ENCODE data around the gene GABRB2.

Gene GABRB2

GRCh38 chr5:161400583-161400982, 145.9 kb downstream of the GABRB2 start:
- WGBS (ENCODE audit: extremely low coverage, insufficient coverage, low lambda C conversion rate) = no CpG with 5 or more reads among the region's 4 CpGs
- H3K4me2 ChIP-seq (ENCODE audit: low read length) = no peak overlapping the region
- H3K79me1 ChIP-seq (ENCODE audit: low read length) = no peaks in the 10 kb centered on the region
- H3K18ac ChIP-seq (ENCODE audit: low read length) = no peak overlapping the region
- no peak overlapping the region for H2BK5ac ChIP-seq (ENCODE audit: low read length)
- no peak overlapping the region for H4K5ac ChIP-seq (ENCODE audit: low read length)
- H3K4me3 ChIP-seq (ENCODE audit: low read length) = no peak overlapping the region
- H4K8ac ChIP-seq (ENCODE audit: low read depth, low read length) = no peak overlapping the region
- H3K27me3 ChIP-seq (ENCODE audit: insufficient read depth, low read length, poor library complexity) = no peaks in the 10 kb centered on the region
- no peak for DNase-seq
- H2BK120ac ChIP-seq (ENCODE audit: low read depth, low read length) = no peak overlapping the region
- H3K56ac ChIP-seq (ENCODE audit: low read length) = no peak overlapping the region
- H2BK15ac ChIP-seq (replicated peaks; ENCODE audit: low read depth) = no peak overlapping the region
- H3K79me2 ChIP-seq (ENCODE audit: control insufficient read depth, insufficient read depth, low read length) = no peaks in the 10 kb centered on the region
- H3K23ac ChIP-seq (ENCODE audit: low read length) = no peak overlapping the region
- no peaks in the 10 kb centered on the region for H3K36me3 ChIP-seq (ENCODE audit: control insufficient read depth, insufficient read depth, low read length)
- H3K9ac ChIP-seq (ENCODE audit: low read length) = no peak overlapping the region
- no peaks in the 10 kb centered on the region for H3K4me1 ChIP-seq (ENCODE audit: control insufficient read depth, low read depth, low read length)
- no peak overlapping the region for H3K4ac ChIP-seq (ENCODE audit: low read depth, low read length)
- H3K27ac ChIP-seq (ENCODE audit: low read depth, low read length) = no peak overlapping the region
- H2AK5ac ChIP-seq (ENCODE audit: low read length) = no peak overlapping the region

GRCh38 chr5:161399996-161400562, 146.4 kb downstream of the GABRB2 start:
- Histone ChIP-seq H3K56ac (ENCODE audit: low read length) (no peak overlapping the region), H3K23ac (ENCODE audit: low read length) (no peak overlapping the region), H4K5ac (ENCODE audit: low read length) (no peak overlapping the region), H3K79me1 (ENCODE audit: low read length) (no peaks in the 10 kb centered on the region), H4K8ac (ENCODE audit: low read depth, low read length) (no peak overlapping the region), H3K4me3 (ENCODE audit: low read length) (no peak overlapping the region), H2BK5ac (ENCODE audit: low read length) (no peak overlapping the region), H3K4me2 (ENCODE audit: low read length) (no peak overlapping the region), H3K27me3 (ENCODE audit: insufficient read depth, low read length, poor library complexity) (no peaks in the 10 kb centered on the region), H3K9ac (ENCODE audit: low read length) (no peak overlapping the region), H3K18ac (ENCODE audit: low read length) (no peak overlapping the region), H3K4me1 (ENCODE audit: control insufficient read depth, low read depth, low read length) (no peaks in the 10 kb centered on the region), H3K27ac (ENCODE audit: low read depth, low read length) (no peak overlapping the region), H2AK5ac (ENCODE audit: low read length) (no peak overlapping the region), H3K4ac (ENCODE audit: low read depth, low read length) (no peak overlapping the region), H3K36me3 (ENCODE audit: control insufficient read depth, insufficient read depth, low read length) (no peaks in the 10 kb centered on the region), H2BK15ac (replicated peaks; ENCODE audit: low read depth) (no peak overlapping the region), H3K79me2 (ENCODE audit: control insufficient read depth, insufficient read depth, low read length) (no peaks in the 10 kb centered on the region), H2BK120ac (ENCODE audit: low read depth, low read length) (no peak overlapping the region)
- DNase-seq = no peak
- WGBS (ENCODE audit: extremely low coverage, insufficient coverage, low lambda C conversion rate) = no CpG with 5 or more reads among the region's 6 CpGs

GRCh38 chr5:161397448-161397847, 149.1 kb downstream of the GABRB2 start:
- no peak overlapping the region for H2BK15ac ChIP-seq (replicated peaks; ENCODE audit: low read depth)
- no CpG with 5 or more reads among the region's 4 CpGs for WGBS (ENCODE audit: extremely low coverage, insufficient coverage, low lambda C conversion rate)
- H4K5ac ChIP-seq (ENCODE audit: low read length) = no peak overlapping the region
- no peaks in the 10 kb centered on the region for H3K79me1 ChIP-seq (ENCODE audit: low read length)
- H3K9ac ChIP-seq (ENCODE audit: low read length) = no peak overlapping the region
- no peak overlapping the region for H3K4me2 ChIP-seq (ENCODE audit: low read length)
- no peak overlapping the region for H2BK120ac ChIP-seq (ENCODE audit: low read depth, low read length)
- no peak overlapping the region for H3K27ac ChIP-seq (ENCODE audit: low read depth, low read length)
- H3K36me3 ChIP-seq (ENCODE audit: control insufficient read depth, insufficient read depth, low read length) = no peaks in the 10 kb centered on the region
- no peak overlapping the region for H4K8ac ChIP-seq (ENCODE audit: low read depth, low read length)
- H3K79me2 ChIP-seq (ENCODE audit: control insufficient read depth, insufficient read depth, low read length) = no peaks in the 10 kb centered on the region
- no peak overlapping the region for H2BK5ac ChIP-seq (ENCODE audit: low read length)
- no peak overlapping the region for H3K23ac ChIP-seq (ENCODE audit: low read length)
- H2AK5ac ChIP-seq (ENCODE audit: low read length) = no peak overlapping the region
- no peaks in the 10 kb centered on the region for H3K4me1 ChIP-seq (ENCODE audit: control insufficient read depth, low read depth, low read length)
- H3K18ac ChIP-seq (ENCODE audit: low read length) = no peak overlapping the region
- no peak for DNase-seq
- H3K27me3 ChIP-seq (ENCODE audit: insufficient read depth, low read length, poor library complexity) = no peaks in the 10 kb centered on the region
- no peak overlapping the region for H3K56ac ChIP-seq (ENCODE audit: low read length)
- no peak overlapping the region for H3K4me3 ChIP-seq (ENCODE audit: low read length)
- no peak overlapping the region for H3K4ac ChIP-seq (ENCODE audit: low read depth, low read length)

DNA sequence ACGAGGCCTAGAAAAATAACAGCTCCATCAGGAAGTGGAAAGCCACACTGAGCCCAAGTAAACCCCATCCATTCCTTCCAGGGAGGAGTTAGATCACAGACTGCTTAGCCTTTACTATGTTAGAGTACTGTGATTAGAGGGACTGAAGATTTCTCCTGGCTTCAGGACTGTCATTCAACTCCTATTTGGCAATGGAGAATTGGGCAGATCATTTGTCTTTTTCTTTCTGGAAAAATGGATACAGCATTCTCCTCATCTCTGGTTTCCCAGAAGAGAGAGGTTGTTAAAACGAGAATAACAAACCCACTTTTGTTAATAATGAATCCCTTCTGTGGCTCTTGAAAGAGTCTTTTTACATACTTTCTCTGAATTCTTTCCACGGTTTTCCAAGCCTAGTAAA, 150.4 kb downstream of the GABRB2 start:
- H4K5ac ChIP-seq (ENCODE audit: low read length) = no peak overlapping the region

GRCh38 chr5:161391724-161392123, 154.8 kb downstream of the GABRB2 start:
- Histone ChIP-seq H3K79me2 (ENCODE audit: control insufficient read depth, insufficient read depth, low read length) (no peaks in the 10 kb centered on the region), H3K9ac (ENCODE audit: low read length) (no peak overlapping the region)

More for the DNA sequence above, 150.4 kb downstream of the GABRB2 start:
- WGBS (ENCODE audit: extremely low coverage, insufficient coverage, low lambda C conversion rate) = no CpG with 5 or more reads among the region's 3 CpGs
- no peak overlapping the region for H3K56ac ChIP-seq (ENCODE audit: low read length)
- H3K4me3 ChIP-seq (ENCODE audit: low read length) = no peak overlapping the region
- H2BK15ac ChIP-seq (replicated peaks; ENCODE audit: low read depth) = no peak overlapping the region
- no peaks in the 10 kb centered on the region for H3K4me1 ChIP-seq (ENCODE audit: control insufficient read depth, low read depth, low read length)
- H3K27ac ChIP-seq (ENCODE audit: low read depth, low read length) = no peak overlapping the region
- H3K79me1 ChIP-seq (ENCODE audit: low read length) = no peaks in the 10 kb centered on the region
- no peaks in the 10 kb centered on the region for H3K27me3 ChIP-seq (ENCODE audit: insufficient read depth, low read length, poor library complexity)
- no peak overlapping the region for H4K8ac ChIP-seq (ENCODE audit: low read depth, low read length)
- no peak for DNase-seq
- no peaks in the 10 kb centered on the region for H3K79me2 ChIP-seq (ENCODE audit: control insufficient read depth, insufficient read depth, low read length)
- H3K18ac ChIP-seq (ENCODE audit: low read length) = peak overlapping the region; percentile 51
- H2AK5ac ChIP-seq (ENCODE audit: low read length) = no peak overlapping the region
- no peak overlapping the region for H2BK120ac ChIP-seq (ENCODE audit: low read depth, low read length)
- no peaks in the 10 kb centered on the region for H3K36me3 ChIP-seq (ENCODE audit: control insufficient read depth, insufficient read depth, low read length)
- no peak overlapping the region for H3K23ac ChIP-seq (ENCODE audit: low read length)
- no peak overlapping the region for H3K4ac ChIP-seq (ENCODE audit: low read depth, low read length)
- no peak overlapping the region for H3K9ac ChIP-seq (ENCODE audit: low read length)
- no peak overlapping the region for H3K4me2 ChIP-seq (ENCODE audit: low read length)
- no peak overlapping the region for H2BK5ac ChIP-seq (ENCODE audit: low read length)

DNA sequence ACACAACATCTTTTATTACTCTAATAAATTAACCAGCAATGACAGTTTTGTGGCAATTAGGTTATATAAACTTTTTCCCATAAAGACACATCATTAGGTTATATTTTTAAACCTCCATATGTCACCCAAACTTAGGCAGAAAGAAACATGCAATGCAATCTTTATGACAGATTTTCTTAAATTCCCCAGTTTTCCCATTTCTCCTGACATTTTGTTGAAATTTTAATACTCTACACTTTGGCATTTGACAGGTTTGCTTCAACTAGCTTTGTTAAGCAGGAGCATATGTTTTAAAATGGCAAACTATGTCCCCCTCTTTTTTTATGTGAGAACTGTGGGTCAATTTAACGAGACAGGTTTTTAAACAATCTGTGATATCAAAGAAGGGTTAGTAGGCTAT, 155.5 kb downstream of the GABRB2 start:
- Histone ChIP-seq H4K5ac (ENCODE audit: low read length) (no peak overlapping the region), H3K79me2 (ENCODE audit: control insufficient read depth, insufficient read depth, low read length) (no peaks in the 10 kb centered on the region), H3K4me3 (ENCODE audit: low read length) (no peak overlapping the region), H3K4ac (ENCODE audit: low read depth, low read length) (no peak overlapping the region), H4K8ac (ENCODE audit: low read depth, low read length) (no peak overlapping the region), H2BK15ac (replicated peaks; ENCODE audit: low read depth) (no peak overlapping the region), H3K23ac (ENCODE audit: low read length) (no peak overlapping the region), H3K27ac (ENCODE audit: low read depth, low read length) (no peak overlapping the region), H3K79me1 (ENCODE audit: low read length) (no peaks in the 10 kb centered on the region), H3K9ac (ENCODE audit: low read length) (no peak overlapping the region), H3K18ac (ENCODE audit: low read length) (no peak overlapping the region), H2BK120ac (ENCODE audit: low read depth, low read length) (no peak overlapping the region), H3K36me3 (ENCODE audit: control insufficient read depth, insufficient read depth, low read length) (no peaks in the 10 kb centered on the region), H3K27me3 (ENCODE audit: insufficient read depth, low read length, poor library complexity) (no peaks in the 10 kb centered on the region), H2BK5ac (ENCODE audit: low read length) (no peak overlapping the region), H3K4me2 (ENCODE audit: low read length) (no peak overlapping the region), H3K4me1 (ENCODE audit: control insufficient read depth, low read depth, low read length) (no peaks in the 10 kb centered on the region), H2AK5ac (ENCODE audit: low read length) (no peak overlapping the region), H3K56ac (ENCODE audit: low read length) (no peak overlapping the region)
- no CpG with 5 or more reads among the region's 1 CpG for WGBS (ENCODE audit: extremely low coverage, insufficient coverage, low lambda C conversion rate)
- DNase-seq = no peak

More at GRCh38 chr5:161391724-161392123, 154.8 kb downstream of the GABRB2 start:
- Histone ChIP-seq H3K79me1 (ENCODE audit: low read length) (no peaks in the 10 kb centered on the region), H2BK5ac (ENCODE audit: low read length) (no peak overlapping the region), H3K4me3 (ENCODE audit: low read length) (no peak overlapping the region), H4K5ac (ENCODE audit: low read length) (no peak overlapping the region), H3K4me1 (ENCODE audit: control insufficient read depth, low read depth, low read length) (no peaks in the 10 kb centered on the region), H3K4ac (ENCODE audit: low read depth, low read length) (no peak overlapping the region), H3K27ac (ENCODE audit: low read depth, low read length) (no peak overlapping the region), H4K8ac (ENCODE audit: low read depth, low read length) (no peak overlapping the region), H3K4me2 (ENCODE audit: low read length) (no peak overlapping the region), H3K23ac (ENCODE audit: low read length) (no peak overlapping the region), H3K18ac (ENCODE audit: low read length) (no peak overlapping the region), H2AK5ac (ENCODE audit: low read length) (no peak overlapping the region), H3K36me3 (ENCODE audit: control insufficient read depth, insufficient read depth, low read length) (no peaks in the 10 kb centered on the region), H3K27me3 (ENCODE audit: insufficient read depth, low read length, poor library complexity) (no peaks in the 10 kb centered on the region), H3K56ac (ENCODE audit: low read length) (no peak overlapping the region), H2BK15ac (replicated peaks; ENCODE audit: low read depth) (no peak overlapping the region), H2BK120ac (ENCODE audit: low read depth, low read length) (no peak overlapping the region)
- DNase-seq = no peak
- no CpG with 5 or more reads among the region's 1 CpG for WGBS (ENCODE audit: extremely low coverage, insufficient coverage, low lambda C conversion rate)
